HL-60/S4 (cell line): ENCODE results near the gene SGCD.

Source experiments
- in situ Hi-C: fragments of 300-500 bp; cut with MboI; formaldehyde crosslinking; loops from 2 replicates; pipeline ENCODE4 v1.14.3; 2022; ENCODE audit warnings: low sequenced_read_pairs

Gene SGCD

GRCh38 chr5:156326718-156327259 is at the start of gene SGCD:
SGCD (plus strand) TSS chr5:156327164.
- in situ Hi-C loops, result no loop called here

GRCh38 chr5:156277290-156277689 is 49.7 kb upstream of the SGCD start:
- in situ Hi-C loops, result no loop called here

GRCh38 chr5:156295431-156295830 is 31.5 kb upstream of the SGCD start:
- in situ Hi-C loops, result no loop called here

GRCh38 chr5:156310115-156310514 is 16.8 kb upstream of the SGCD start:
- in situ Hi-C loops, result no loop called here

GRCh38 chr5:156312897-156313694 is 13.9 kb upstream of the SGCD start:
- in situ Hi-C loops, result no loop called here

GRCh38 chr5:156314416-156314815 is 12.5 kb upstream of the SGCD start:
- in situ Hi-C loops, result no loop called here

GRCh38 chr5:156322666-156323065 is 4.3 kb upstream of the SGCD start:
- in situ Hi-C loops, result no loop called here

- in situ Hi-C loops, result no loop called here
Observed at GRCh38 chr5:156327296-156327695, 332 bp downstream of the SGCD start.

- in situ Hi-C loops, result no loop called here
Observed at GRCh38 chr5:156328161-156328560, 1.2 kb downstream of the SGCD start.

GRCh38 chr5:156328766-156329165 is 1.8 kb downstream of the SGCD start:
- in situ Hi-C loops, result no loop called here

- in situ Hi-C loops, result no loop called here
Observed at GRCh38 chr5:156329171-156329611, 2.2 kb downstream of the SGCD start.

GRCh38 chr5:156330141-156330870 is 3.3 kb downstream of the SGCD start:
- in situ Hi-C loops, result no loop called here

- in situ Hi-C loops, result no loop called here
Observed at GRCh38 chr5:156331181-156331580, 4.2 kb downstream of the SGCD start.

- in situ Hi-C loops, result no loop called here
Observed at GRCh38 chr5:156331845-156332244, 4.9 kb downstream of the SGCD start.

- in situ Hi-C loops, result no loop called here
Observed at GRCh38 chr5:156332245-156332644, 5.3 kb downstream of the SGCD start.

GRCh38 chr5:156339139-156339841 is 12.3 kb downstream of the SGCD start:
- in situ Hi-C loops, result no loop called here

GRCh38 chr5:156340893-156341292 is 13.9 kb downstream of the SGCD start:
- in situ Hi-C loops, result no loop called here

GRCh38 chr5:156350256-156350655 is 23.3 kb downstream of the SGCD start:
- in situ Hi-C loops, result no loop called here

GRCh38 chr5:156351423-156351822 is 24.5 kb downstream of the SGCD start:
- in situ Hi-C loops, result no loop called here

GRCh38 chr5:156354571-156354970 is 27.6 kb downstream of the SGCD start:
- in situ Hi-C loops, result no loop called here

GRCh38 chr5:156356238-156356637 is 29.3 kb downstream of the SGCD start:
- in situ Hi-C loops, result no loop called here
